Adrenal gland (tissue), 5 donors: ENCODE data around the gene ZNF248.

Experiments
- POLR2A ChIP-seq, 2 donors: fragments of 450-650 bp; IDR thresholded peaks; one replicate each; pipeline ENCODE4 v1.6.1; 2017; ENCODE audit warnings: antibody characterized with exemption in 2 of 2, mild to moderate bottlenecking in 2 of 2, moderate library complexity in 1 of 2
- TF ChIP-seq, protein P1 (sequence below), 6 experiments: fragments of 450-650 bp in 4 of 6; fragments of 200-600 bp in 2 of 6; sonication (generic) in 1 of 6; IDR thresholded peaks; 1 replicate in 5 of 6; 2 replicates in 1 of 6; pipeline versions ENCODE4 v1.5.1 to v1.8.0; 2016 to 2021; ENCODE audit warnings: antibody characterized with exemption in 6 of 6, mild to moderate bottlenecking in 2 of 6, moderate library complexity in 1 of 6
- donor health status: DM: no; HTN: no; CAD: no.

DNA sequence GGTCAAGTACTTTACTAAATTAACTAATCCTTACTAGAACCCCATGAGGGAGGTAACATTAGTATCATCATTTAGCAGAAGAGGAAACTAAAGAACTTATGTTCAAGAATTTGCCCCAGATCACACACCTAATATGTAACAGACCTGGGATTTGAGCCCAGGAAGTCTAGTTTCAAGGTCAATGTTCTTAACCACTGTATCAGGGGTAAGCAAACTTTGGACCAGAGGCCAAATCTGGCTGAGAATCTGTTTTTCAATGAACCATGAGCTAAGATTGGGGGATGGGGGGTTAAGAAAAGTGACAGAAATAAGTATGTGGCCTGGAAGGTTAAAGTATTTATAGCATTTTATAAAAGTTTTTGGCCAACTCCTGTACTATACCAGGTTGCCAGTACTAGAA is 95.1 kb downstream of the ZNF248 start:
- TF ChIP-seq, protein P1, sequence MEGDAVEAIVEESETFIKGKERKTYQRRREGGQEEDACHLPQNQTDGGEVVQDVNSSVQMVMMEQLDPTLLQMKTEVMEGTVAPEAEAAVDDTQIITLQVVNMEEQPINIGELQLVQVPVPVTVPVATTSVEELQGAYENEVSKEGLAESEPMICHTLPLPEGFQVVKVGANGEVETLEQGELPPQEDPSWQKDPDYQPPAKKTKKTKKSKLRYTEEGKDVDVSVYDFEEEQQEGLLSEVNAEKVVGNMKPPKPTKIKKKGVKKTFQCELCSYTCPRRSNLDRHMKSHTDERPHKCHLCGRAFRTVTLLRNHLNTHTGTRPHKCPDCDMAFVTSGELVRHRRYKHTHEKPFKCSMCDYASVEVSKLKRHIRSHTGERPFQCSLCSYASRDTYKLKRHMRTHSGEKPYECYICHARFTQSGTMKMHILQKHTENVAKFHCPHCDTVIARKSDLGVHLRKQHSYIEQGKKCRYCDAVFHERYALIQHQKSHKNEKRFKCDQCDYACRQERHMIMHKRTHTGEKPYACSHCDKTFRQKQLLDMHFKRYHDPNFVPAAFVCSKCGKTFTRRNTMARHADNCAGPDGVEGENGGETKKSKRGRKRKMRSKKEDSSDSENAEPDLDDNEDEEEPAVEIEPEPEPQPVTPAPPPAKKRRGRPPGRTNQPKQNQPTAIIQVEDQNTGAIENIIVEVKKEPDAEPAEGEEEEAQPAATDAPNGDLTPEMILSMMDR (IDR thresholded peaks at IDR 0.05), result no peak
- TF ChIP-seq POLR2A (IDR thresholded peaks at IDR 0.05), result no peak
